C4-2B (cell line): ENCODE data around the gene PUM2.

Source experiments
- CTCF ChIP-seq: fragments of 450-650 bp; conservative IDR thresholded peaks from 2 replicates; pipeline ENCODE4 v1.5.1; 2017; ENCODE audit warnings: mild to moderate bottlenecking
- ZFX ChIP-seq: fragments of 450-650 bp; IDR thresholded peaks from 2 replicates; pipeline ENCODE4 v1.6.1; 2017

- no peak for TF ChIP-seq CTCF
- TF ChIP-seq ZFX: no peak
These were observed 130.8 kb downstream of the PUM2 start for GRCh38 chr2:20219763-20220380.
